Hematopoietic multipotent progenitor cell treated with erythropoietin and hydrocortisone succinate and interleukin-3 and kit ligand, for 6 days (in vitro differentiated cells): ENCODE data around the gene NMRK1.

Experiments used
- DNase-seq: peaks from one replicate; pipeline ENCODE4 v3.0.0-alpha.2; 2015

The NMRK1 gene

DNA sequence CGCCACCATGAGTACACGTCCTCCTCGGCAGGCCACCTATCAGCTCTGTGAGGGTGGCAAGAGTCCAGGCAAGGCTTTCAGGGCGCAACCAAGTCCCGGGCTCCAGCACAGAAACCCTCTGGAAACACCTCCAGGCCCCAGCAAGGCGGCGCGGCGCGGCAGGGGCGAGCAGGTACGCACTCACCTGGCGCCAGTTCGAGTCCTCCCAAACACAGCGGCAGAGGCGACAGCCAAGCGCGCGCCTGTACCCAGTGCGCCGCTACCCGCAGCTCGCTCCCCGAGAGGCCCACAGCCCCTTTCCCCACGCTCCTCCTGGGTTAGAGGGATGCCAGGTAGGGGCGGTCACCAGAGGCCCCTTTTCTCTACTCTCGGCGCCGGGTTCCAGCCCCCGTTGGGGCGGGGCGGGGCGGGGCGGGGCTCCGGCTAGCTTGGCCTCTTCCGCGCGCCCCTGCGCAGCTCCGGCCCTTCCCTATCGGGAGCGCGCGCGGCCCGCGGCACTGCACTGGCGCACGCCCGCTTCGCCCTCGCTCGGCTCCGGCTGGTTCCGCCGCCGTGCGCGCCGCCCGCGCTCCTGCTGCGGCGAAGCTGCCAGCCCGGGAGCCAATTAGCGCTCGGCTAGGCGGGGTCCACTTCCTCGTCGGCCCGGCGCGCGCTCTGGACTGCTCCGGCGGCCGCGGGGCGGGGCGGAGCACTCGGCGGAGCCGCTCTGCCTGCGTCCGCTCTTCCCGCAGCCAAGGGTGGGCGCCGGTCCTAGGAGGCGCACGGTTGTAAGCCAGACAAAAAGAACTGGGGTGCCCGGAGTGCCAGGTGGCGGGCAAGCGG, at the start of gene NMRK1, which contains the start of gene OSTF1:
Gene NMRK1, minus strand, starts transcription at position 332 of the 822 bp plus-strand sequence. CDS start 5,040 bp downstream, outside the sequence.
Gene OSTF1, plus strand, starts transcription at position 691 of the 822 bp plus-strand sequence. CDS start 179 bp downstream, outside the sequence.
- DNase-seq = peak; percentile 97

- no peak for DNase-seq
These were observed 46.5 kb upstream of the NMRK1 start for GRCh38 chr9:75134495-75134894.

DNA sequence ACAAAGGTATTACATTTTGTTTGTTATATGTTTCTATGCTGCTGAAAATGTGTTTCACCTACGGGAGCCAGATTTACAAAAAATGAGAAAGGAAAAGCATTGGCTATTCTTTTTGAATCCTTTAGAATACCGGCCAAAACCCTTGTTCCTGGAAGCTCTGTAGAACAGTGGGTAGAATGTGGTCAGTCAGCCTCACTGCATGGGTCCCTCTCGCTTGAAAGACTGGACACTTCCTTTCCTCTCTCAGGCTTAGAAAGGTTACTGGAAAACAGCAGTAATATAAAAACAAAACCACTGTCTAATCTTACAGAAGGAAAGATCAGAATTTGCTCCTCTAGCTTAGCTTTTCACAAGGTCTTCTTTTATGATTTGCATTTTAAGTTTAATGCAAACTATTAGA, 45.4 kb upstream of the NMRK1 start:
- no peak for DNase-seq

DNA sequence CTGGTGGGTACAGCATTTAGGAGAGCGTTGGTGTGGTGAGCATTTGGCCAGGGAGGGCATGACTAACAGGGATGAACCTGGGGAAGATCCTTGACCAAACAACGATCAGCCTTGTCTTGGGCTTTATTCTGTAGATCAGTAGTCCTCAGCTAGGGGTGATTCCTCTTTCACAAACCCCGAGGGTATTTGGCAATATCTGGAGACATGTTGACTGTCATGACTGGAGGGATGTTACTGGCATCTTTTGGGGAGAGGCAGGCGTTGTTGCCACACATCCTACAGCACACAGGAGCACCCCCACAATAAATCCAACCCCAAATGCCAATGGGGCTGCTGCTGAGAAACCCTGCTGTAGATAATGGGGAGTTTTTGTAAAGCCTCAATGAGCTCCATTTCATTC, 44.3 kb upstream of the NMRK1 start:
- peak; percentile 19 for DNase-seq

GRCh38 chr9:75131700-75132099, 43.7 kb upstream of the NMRK1 start:
- DNase-seq = no peak

DNA sequence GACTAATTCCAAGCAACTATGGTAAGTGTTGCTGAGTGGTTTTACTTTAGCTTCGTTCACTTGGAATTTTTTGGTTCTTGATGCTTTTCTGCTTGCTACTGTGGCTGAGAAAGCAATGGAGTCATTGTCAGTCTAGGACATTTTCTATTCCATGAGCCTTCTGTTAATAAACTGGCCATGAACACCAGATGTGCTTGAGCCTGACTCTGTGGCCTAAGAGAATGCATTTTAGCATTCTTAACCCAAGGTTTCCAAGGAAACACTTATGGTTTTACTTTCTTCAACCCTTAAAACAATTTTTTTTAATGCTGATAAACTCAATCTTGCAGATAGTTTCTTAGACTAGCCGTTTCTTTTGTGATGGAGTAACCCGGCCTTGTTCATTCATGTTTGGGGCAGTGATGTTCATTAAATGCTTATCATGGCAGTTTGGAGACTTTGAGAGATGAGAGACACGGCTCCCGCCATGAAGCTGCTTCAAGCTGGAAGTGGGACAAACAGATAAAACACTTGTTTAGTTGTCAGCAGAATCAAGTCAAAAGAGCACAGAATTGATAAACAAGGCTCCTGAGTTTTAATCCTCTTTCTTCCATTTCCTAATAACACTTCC, 42.8 kb upstream of the NMRK1 start:
- no peak for DNase-seq

GRCh38 chr9:75130172-75130571, 42.2 kb upstream of the NMRK1 start:
- no peak for DNase-seq

DNA sequence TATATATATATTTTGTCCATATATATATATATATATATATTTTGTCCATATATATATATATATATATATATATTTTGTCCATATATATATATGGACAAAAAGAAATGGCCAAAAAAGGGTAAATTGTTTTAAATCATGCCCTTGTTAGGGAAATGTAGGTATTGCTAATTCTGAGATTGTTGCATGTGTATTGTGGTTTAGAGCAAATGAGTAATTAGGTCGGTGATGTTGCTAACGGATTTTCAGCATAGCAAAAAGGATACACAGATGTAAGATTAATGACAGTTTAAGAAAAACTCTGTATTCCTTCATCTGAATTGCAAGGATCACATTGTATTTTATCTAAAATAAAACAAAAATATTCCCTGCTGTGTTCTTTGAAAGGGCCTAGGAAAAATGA, 40.6 kb upstream of the NMRK1 start:
- DNase-seq = no peak

DNA sequence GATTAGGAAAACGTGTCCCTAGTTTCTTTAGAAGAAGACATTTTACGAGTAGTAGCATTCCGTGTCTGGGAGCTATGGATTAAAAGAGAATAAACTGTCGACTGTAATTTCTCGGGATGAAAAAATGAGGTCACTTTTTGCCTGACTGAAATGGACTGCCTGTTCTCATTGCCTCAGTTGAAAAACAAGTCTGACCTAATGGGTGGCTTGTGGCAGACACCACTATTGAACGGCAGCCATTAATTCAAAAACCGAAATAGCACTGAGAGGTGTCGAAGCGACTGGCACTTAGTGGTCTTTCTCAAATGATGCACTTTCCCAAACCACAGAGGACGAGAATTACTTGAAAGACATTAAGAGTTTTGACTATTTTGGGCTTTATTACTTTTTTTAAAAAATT, 35.7 kb upstream of the NMRK1 start:
- DNase-seq = no peak

DNA sequence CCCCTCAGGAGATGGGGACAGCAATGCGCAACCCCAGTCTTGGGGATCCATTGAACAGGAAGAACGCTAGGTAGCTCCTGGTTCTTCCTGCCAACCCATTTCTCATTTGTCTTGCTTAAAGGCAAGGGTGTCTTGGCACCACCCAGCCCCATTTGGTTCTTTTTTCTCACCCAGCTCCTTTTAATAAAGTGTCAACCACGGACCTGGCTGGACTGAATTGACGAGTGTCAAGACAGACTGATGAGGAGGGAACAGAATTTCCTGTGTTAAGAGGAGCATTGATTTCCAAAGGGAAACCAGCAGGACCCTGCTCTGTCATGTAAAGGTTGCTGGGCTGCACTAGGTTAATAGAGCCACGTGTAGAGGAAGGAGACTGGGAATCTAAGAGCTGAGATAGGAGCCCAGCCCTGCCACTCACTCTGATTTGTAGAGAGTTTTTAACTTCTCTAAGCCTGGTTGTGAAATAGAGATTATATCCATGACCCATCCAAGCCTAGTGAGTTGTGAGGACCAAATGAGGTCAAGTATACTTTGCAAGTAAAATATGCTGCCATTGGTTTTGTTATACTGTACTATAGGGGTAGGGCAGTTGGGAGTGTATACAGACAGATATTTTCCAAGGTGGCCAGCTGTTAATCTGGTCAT, 34.1 kb upstream of the NMRK1 start:
- no peak for DNase-seq

- no peak for DNase-seq
These were observed 32.7 kb upstream of the NMRK1 start for GRCh38 chr9:75120686-75121085.

DNA sequence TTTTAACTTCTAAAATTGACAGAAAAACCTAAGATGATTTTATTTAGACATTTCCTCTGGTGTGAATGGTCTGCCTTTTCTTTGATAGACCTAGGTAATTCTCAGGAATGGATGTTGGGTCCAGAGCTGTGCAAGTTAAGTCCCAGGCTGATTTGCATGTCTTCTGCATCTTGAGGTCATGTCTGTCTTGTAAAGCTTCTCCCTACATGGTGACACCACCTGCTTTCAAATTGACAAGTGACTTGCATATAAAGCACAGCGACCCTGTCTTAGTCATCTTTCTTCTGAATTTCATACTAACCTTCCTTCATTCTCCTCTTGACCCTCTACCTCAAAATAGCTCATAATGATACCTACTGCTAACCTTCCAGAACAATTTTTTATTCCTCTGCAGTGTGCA, 29.6 kb upstream of the NMRK1 start:
- DNase-seq = no peak

- DNase-seq = no peak
These were observed 28.4 kb upstream of the NMRK1 start for GRCh38 chr9:75116306-75116705.

DNA sequence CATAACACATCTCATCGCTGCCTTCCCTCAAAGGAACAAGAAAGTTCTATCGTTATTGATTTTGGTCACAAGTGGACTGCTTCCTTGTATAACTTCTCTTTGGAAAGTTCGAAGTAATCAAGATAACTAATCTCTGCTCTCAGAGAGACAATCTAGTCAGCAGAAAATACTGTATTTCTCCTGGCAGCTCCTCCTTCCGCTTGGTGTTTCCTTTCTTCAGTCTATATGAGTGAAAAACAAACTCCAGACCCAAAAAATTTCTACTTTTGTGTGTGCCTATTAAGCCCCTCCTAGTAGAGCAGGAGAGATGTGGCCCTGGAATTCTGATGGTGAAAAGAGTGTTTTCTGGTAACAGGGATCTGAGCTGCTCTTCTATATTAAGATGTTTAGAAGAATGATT, 24.8 kb upstream of the NMRK1 start:
- no peak for DNase-seq

DNA sequence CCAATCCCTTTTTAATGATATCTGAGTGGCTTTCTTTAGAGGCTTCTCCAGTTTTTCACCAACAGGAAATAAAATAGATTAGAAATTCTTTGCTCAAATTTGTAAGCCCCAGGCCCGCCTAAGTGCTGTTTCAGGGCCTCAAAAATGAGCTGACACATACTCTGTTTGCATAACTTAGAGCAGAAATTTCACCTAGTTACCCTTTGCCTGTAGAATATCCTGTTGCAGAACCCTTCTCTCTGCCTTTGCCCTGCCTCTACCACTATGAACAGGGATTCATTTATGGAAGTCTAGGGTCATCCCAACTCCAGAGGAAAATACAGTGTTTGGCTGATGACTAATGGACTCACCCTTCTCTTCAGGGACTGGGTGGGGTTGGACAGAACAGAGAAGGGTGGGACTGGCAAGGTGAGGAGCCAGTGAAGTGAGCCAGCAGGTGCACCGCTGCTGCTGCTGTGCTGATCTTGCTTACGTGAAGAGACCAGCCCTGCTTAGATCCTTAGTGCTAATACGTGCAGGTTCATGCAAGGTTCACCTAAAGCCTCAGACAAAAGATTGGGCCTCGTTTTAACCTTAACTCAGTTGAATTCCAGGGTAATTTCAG, 23.2 kb upstream of the NMRK1 start:
- DNase-seq = no peak

DNA sequence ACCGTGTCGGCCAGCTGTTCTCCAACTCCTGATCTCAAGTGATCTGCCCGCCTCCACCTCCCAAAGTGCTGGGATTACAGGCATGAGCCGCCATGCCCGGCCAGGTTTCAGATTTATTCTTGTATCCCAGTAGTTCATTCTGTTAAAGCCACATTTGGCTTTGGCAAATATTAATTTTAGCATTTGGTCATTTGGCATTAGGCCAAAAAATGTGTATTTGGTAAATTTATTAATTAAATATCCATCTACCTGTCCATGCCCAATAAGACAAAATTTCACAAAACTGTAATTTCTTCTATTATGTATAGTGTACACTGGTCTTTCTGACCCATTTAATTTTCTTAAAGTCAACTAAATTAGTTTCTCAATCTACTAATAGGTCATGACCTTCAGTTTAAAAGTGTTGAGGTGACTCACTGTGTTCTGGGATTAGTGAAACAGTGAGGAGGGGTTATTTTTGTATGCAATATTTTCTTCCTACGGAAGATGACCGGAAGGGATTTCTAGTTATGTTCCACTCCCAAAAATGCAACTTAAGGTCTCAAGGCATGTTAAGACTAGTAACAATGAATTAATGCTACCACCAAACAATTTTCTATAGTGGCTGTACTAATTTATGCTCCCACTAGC, 21.4 kb upstream of the NMRK1 start:
- DNase-seq = no peak

- peak; percentile 69 for DNase-seq
These were observed 20.6 kb upstream of the NMRK1 start for GRCh38 chr9:75108571-75108970.

- no peak for DNase-seq
These were observed 18.9 kb upstream of the NMRK1 start for GRCh38 chr9:75106857-75107256.

- DNase-seq = no peak
These were observed 17.9 kb upstream of the NMRK1 start for GRCh38 chr9:75105841-75106240.

- no peak for DNase-seq
These were observed 17.1 kb upstream of the NMRK1 start for GRCh38 chr9:75105019-75105540.

- no peak for DNase-seq
These were observed 16.7 kb upstream of the NMRK1 start for GRCh38 chr9:75104607-75105006.

DNA sequence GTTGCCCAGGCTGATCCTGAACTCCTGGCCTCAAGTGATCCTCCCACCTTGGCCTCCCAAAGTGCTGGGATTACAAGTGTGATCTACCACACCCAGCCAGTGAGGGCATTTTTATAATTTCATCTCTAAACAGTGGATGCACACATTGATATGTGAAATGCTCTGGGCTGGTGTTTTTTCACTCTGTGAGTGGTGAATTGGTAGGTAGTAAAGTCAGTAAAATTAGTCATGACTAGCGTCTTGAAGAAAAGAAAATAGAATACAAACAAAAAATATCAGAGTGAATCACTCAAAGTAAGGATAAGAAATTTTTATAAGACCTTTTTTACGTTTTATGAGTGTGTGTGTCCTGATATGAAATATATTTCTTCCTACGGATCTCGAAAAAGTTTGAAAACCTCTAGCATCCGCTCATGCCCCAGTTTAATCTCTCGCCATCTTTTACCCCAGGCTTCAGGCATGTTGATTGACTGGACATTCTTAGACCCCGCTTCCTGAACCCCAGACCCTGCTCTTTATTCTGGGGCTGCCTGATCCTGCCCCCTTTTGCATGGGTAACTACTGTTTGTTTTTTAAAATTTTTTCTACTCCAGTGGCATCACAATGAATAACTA, 14.3 kb upstream of the NMRK1 start:
- no peak for DNase-seq
